Renal cortex interstitium (tissue), 11 donors: ENCODE results near the gene LATS2. TPM values are rescaled to one million over a fixed set of nuclear protein-coding genes. Genes with fewer than 3 reads are reported as not detected.
"Not testable (repeated sequence)": the region's sequence is repeated elsewhere in the genome, so short reads cannot be mapped to it uniquely, and the experiment has no call there.

ENCODE experiments used
- DNase-seq, 11 donors: peaks; one replicate each; pipeline ENCODE4 v3.0.0-alpha.2; 2013; ENCODE audit warnings: low read depth in 9 of 11, low spot score in 4 of 11; ENCODE audit errors: extremely low read depth in 1 of 11
- polyA plus RNA-seq, 3 donors: library from polyadenylated mRNA; unstranded; fragments of 120-200 nt; gene quantifications; one replicate each; pipeline ENCODE4 v1.2.1, GENCODE V29; 2013; ENCODE audit not compliant: insufficient read length in 3 of 3

The LATS2 gene
- polyA plus RNA-seq, 3 donors = 23.2 to 27.3 (median 25.3) TPM

DNA sequence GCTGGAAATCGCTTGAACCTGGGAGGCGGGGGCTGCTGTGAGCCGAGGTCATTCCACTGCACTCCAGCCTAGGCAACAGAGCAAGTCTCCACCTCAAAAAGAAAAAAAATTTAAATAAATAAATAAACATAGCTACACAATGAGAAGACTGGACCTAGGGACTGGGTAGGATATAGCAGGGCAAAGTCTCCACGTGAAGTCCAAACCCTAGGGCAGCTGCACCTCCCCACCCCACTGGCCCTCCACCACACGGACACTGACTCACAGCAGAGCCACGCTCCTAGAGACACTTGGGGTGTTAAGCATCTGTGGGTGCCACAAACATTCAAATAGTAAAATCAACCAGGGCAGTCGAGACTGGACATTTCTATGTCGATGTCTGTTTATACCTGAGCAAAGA is 7.1 kb downstream of the LATS2 start:
- no peak for DNase-seq

GRCh38 chr13:21053231-21053630 is 8.2 kb downstream of the LATS2 start:
- no peak for DNase-seq

- DNase-seq = no peak
These were observed 9.7 kb downstream of the LATS2 start for GRCh38 chr13:21051675-21052074.

GRCh38 chr13:21050288-21051197 is 10.8 kb downstream of the LATS2 start:
- DNase-seq = no peak

DNA sequence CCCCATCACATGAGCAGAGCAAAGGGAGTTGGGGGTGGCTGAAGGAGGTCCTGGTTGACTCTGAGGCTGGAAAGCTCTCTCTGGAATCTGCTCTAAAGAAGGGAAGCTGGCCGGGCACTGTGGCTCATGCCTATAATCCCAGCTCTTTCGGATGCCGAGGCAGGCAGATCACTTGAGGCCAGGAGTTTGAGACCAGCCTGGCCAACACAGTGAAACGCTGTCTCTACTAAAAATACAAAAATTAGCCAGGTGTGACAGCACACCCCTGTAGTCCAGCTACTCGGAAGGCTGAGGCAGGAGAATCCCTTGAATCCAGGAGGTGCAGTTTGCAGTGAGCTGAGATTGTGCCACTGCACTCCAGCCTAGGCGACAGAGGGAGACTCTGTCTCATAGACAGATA is 11.7 kb downstream of the LATS2 start:
- DNase-seq = not testable (repeated sequence)

GRCh38 chr13:21048901-21049698 is 12.3 kb downstream of the LATS2 start:
- DNase-seq = peak in 2 of 11 donors; percentile 50 to 55

GRCh38 chr13:21047591-21048282 is 13.6 kb downstream of the LATS2 start:
- no peak for DNase-seq

- DNase-seq = no peak
These were observed 14.3 kb downstream of the LATS2 start for GRCh38 chr13:21047087-21047486.

DNA sequence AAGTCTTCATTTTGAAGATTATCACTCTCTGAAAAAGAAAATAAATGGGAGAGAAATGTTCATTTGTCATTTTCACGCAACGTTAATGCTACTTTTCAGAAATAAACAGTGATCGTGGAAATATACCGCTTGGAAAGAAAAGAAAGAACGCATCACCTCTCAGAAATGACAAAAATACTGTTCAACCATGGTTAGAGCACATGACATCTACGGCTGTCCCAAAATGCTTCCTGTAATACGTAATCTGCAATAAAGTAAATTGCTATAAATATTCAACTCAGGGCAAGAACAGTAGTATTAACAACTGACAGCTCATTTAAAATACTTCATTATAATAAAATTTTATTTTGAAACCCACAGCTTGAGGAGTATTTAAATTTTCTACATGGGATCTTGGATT is 15.2 kb downstream of the LATS2 start:
- no peak for DNase-seq

- DNase-seq = no peak
These were observed 16.3 kb downstream of the LATS2 start for GRCh38 chr13:21045100-21045499.

- DNase-seq = no peak
These were observed 17.5 kb downstream of the LATS2 start for GRCh38 chr13:21043898-21044297.

GRCh38 chr13:21040120-21040826 is 21.1 kb downstream of the LATS2 start:
- DNase-seq = no peak

DNA sequence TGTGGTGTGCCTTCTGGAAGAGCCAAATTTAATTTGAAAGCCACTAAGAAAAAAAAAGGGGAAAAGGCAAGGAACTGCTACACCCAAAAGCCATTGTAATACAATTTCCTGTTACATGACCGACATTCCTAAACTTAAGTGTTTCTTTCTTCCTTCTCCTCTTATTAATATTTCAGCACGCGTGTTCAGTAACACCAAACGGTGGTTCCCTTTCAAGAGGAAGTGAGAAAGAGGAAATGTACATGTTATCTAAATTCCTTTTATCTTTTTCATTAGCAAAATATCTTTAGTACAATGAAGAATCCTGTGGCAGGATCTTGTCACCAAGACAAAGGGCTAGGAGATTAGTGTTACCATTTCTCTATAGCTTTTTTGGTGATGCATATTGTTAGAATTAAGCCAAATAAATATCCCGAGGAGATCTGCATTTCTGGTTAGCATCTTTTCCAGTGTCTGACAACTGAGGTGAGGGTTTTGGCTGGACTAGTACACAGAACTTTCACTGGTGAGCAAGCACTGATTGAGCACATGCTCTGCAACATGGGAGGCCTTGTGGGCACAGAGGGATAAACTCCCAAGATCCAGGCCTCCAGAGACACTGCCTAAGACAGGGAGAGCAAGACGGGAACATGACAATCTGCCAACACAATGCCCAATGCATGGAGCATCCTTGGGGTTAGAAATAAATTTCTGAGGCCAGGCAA is 22.1 kb downstream of the LATS2 start:
- no peak for DNase-seq

- no peak for DNase-seq
These were observed 23.7 kb downstream of the LATS2 start for GRCh38 chr13:21037656-21038055.

DNA sequence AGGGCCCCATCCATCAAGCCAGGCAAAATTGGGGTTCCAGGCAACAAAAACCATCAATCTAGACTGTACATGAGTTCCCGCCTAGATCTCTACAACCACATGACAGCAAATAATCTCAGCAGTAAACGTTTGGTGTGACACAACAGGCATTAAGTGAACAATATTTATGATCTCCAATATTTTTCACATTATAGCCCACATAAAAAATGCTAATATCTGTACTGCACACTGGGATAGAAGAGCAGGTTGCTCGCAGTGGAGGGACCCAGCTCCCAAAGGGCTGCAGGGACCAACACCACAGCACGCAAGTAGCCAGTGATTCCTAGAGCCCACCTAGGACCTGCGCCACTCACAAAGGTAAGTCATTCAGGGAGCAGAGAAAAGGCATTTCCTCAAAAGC is 25.9 kb downstream of the LATS2 start:
- no peak for DNase-seq

DNA sequence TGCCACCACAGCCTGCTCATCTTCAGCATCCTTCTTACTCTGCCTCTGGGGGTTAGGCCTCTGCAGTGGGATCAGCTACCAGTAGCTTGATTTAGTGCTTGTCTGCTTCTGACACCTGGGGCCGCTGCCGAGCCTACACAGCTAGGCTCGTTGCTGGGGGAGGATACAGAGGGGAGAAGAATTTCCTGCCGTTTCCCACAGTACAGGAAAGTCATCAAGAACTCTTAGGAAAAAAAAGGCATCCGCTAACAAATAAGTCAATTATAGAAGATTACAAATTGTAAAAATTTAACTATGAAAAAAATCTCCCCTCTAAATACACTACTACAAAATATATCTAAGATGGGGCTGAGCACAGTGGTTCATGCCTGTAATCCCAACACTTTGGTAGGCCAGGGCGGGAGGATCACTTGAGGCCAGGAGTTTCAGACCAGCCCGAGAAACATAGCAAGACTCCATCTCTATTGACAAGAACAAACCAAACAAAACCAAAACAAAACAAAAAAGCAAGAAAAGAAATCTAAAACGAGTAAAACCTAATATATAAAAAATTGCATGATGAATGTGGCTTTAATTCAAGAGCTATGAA is 26.7 kb downstream of the LATS2 start:
- DNase-seq = no peak

DNA sequence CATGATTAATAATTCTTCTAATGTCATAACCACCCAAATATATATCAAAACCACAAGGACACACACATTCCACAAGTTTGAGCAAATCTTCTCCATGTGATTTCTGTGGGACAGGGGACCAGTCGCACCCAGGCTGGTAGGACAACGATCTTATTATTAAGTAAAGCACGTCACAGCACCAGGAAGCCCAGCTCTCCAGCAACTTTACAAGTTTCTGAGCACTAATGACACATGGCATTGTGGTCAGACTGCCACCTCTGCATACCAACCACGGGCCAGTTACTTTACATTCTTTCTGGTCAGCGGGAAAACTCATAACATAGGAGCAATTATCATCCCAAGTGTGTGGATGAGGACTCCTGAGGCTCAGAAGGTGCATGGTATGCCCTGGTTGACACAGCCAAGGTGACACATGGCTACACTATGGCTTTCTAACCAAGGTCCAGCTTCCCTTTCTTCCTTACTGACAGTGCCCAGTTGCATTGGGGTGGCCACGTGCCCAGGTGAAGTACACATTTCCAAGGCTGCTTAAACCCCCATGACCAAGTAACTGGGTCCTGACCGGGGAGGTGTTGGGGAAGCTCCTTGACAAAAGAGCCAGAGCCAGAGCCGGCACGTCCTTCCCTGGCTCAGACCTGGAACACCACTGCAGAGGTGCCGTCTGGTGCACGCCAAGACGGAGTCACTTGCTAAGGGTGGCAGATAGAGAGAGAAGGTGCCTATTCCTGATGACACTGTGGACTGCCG is 27.4 kb downstream of the LATS2 start:
- DNase-seq = no peak
